ENCODE results near the gene TMEM200B.
A peak's percentile ranks its signal among the peaks of the same experiment; 100 is the strongest.
"Not testable (repeated sequence)": the region's sequence is repeated elsewhere in the genome, so short reads cannot be mapped to it uniquely, and the experiment has no call there.

Gene TMEM200B

DNA sequence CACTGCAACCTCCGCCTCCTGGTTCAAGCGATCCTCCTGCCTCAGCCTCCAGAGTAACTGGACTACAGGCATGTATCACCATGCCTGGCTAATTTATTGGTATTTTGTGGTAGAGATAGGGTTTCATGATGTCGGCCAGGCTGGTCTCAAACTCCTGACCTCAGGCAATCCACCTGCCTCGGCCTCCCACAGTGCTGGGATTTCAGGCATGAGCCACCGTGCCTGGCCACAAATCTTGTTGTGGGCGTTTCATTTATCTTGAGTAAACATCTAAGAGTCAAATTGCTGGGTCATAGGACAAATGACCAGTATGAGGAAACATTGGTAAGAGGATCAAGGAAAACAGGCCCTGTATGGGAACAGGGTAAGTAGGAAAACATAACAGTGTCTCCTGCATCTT, 17.9 kb downstream of the TMEM200B start:
- DNase-seq: no peak

DNA sequence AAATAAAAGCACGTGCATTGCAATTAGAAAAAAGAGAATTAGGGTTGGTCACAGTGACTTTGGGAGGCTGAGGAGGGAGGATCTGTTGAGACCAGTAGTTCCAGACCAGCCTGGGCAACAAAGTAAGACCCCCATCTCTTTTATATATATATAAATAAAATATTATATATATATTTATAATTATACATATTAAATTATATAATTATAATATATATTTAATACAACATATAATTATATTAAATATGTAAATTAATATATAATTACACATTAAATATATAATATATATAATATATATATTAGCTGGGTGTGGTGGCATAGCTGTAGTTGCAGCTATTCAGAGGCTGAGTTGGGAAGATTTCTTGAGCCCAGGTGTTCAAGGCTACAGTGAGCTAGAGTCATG, 23.2 kb downstream of the TMEM200B start:
- no peak for DNase-seq

DNA sequence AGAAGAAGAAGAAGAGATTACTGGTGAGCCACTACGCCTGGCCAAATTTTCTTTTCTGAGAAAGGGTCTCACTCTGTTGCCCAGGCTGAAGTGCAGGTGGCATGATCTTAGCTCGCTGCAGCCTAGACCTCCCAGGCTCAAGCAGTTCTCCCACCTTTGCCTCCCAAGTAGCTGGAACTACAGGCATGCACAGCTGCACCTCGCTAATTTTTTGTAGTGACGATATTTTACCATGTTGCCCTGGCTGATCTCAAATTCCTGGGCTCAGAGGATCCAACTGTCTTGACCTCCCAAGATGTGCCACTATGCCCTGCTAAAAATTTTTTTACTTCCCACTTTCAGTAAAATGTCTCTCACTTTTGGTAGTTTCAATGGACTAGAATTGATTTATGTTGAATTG, 24.4 kb downstream of the TMEM200B start:
- DNase-seq: no peak

DNA sequence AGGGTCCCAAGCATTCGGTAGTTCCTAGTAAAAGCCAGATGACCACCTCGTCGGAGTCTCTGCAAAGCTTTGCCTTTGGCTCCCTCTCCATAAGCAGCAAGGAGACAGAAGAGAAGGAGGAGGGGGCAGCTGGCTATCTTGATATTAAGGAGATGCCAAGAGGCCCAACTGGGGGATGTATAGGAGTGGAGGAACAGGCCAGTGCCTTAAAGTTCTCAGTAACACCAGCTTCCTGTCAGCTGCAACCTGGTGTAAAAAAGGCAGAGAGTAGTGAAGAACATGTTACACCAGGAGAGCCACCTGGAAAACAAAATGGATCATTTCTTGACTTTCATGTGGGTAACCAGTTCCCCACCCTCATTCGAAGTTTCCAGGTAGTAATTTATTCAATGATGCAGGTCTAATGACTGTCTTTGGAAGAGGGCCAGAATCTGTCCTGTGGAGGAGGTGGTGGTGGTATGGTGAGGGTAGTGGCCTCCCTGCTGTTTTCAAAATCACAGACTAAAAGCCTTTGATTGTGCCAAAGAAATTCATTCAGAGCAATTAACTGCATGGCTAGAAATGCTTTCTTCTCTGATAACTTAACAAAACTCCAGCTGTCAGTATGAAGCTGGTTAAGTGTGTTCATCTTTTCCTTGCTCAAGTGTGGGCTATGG, 27.3 kb downstream of the TMEM200B start:
- DNase-seq: peak; percentile 88

DNA sequence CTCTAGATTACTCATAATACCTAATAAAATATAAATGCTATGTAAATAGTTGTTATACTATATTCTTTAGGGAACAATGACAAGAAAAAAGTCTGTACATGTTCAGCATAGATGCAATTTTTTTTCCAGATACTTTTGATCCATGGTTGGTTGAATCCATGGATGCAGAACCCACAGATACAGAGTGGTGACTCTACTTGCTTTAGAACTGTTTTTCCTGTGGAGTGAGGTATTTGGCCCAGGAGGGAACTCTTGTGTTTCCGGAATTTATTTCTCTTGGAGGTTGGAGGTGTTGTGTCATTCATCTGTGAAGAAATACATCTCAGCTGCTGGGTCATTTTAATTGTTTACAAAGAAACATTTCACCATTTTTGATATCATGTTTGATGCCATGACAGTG, 28.7 kb downstream of the TMEM200B start:
- no peak for DNase-seq

DNA sequence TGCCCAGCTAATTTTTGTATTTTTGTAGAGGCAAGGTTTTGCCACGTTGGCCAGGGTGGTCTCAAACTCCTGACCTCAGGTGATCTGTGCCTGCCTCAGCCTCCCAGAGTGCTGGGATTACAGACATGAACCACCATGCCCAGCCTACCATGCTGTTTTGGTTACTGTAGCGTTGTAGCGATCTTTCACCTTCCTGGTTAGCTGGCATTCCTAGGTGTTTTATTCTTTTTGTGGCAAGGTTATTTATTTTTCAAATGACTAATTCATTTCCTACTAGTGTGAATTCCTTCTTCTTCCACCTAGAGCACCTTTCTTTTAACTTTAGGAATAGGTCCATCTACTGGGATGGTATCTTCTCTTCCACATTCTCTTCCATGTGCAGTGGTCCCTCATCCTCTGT, 29.3 kb downstream of the TMEM200B start:
- DNase-seq: no peak

DNA sequence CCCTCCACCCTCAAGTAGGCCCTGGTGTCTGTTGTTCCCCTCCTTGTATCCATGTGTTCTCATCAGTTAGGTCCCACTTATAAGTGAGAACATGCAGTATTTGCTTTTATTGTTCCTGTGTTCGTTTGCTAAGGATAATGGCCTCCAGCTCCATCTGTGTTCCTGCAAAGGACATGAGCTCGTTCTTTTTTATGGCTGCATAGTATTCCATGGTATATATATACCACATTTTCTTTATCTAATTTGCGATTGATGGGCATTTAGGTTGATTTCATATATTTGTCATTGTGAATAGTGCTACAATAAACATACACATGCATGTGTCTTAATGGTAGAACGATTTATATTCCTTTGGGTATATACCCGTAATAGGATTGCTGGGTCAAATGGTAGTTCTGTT, 31.0 kb downstream of the TMEM200B start:
- DNase-seq: not testable (repeated sequence)

DNA sequence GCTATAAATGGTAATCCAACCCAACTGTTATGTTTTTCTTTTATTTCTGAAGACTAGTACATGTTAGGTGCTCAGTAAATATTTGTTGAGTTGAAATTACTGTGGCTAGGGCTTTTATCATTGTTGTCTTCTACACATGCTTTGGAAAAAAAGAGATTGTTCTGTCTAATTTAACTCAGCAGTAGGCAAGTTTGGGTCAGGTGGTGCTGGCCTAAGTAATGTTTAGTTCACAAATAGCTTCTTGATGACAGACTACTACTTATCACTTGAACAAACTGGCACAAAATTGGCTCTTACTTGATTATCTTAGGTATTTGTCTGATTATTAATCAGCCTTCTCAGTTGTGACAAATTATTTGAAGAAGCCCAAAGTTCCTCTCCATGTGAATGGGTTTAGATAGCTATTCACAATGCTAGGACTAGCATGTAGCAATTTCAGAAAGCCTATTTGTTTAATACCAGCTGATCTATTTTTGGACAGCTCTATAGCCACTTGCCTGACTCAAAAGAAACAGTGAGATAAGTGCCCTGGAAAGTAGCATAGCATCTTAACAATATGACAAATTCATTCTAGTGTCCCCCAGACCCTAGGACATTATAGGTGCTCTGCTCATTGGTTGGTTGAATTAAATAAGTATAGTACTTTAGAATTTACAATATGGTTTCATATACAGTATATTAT, 32.6 kb downstream of the TMEM200B start:
- DNase-seq: peak; percentile 71

DNA sequence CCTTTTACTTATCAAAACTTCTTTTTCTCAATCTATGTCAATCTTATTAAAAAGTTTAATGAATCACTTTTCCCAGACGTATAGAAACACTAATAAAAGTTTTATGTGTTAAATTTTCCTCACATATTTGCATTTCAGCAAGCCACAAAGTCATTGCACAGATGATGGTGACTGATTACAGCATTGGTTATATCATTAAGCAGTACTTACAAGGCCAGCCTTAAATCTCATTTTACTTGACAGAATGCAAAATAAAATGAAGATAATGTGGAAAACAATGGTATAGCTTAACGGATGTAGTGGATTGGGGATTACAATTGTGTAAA, 39.5 kb downstream of the TMEM200B start:
- DNase-seq: no peak

DNA sequence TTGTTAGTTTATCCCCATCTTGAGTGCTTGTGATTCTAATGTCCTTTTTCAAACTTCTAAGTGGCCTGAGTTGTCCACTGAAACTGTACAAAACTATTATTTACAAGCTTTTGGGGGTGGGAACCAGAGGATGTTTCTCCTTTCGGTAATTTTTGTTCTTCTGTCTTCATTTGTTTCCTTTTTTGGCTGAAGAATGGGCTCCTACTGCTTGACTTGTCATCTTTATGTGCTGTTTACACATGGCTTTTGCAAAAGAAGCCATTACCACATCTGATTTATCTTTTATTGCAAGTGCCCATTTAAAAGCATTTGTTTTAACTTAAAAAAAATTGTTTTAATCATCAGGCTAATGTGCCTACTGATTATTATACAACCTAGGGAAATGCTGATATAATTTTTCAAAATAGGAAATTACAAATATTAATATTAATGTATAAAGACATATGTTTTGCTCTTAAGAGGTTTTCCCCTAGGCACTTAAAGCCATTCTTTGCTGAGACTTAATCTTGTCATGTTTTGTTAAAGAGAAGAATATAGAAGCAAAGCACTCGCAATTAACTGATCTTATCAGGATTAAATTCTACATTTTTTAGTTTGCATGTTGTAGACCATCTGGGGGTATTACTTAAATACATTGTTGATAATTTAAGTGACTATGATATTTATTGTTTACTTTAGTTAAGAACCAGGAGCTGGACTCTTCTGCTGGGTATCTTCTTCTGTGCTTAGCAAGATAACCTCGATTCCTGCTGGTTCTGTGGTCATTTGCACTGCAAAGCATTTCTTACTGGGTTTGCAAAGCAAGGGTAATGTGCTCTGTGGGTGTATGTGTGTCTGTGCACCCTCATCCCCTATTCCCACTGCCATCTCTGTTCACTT, 40.1 kb downstream of the TMEM200B start:
- DNase-seq: no peak

DNA sequence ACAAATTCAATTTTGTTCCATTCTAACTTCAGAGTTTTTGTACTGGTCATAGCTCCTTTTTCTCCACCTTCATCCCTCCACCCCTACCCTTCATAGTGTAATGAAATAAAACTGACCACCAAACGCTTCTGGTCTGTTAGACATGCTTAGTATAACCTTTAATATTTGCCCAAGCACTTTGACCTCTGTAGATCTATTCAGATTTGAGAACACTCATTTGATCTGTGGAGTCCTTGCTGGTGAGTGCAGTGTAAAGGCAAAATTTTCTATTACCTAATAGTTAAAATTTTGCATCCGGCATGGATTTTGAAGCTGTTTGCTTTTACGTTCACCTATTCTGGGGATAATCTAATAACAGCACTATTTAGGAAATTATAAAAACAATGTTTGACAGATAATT, 41.2 kb downstream of the TMEM200B start:
- DNase-seq: no peak

DNA sequence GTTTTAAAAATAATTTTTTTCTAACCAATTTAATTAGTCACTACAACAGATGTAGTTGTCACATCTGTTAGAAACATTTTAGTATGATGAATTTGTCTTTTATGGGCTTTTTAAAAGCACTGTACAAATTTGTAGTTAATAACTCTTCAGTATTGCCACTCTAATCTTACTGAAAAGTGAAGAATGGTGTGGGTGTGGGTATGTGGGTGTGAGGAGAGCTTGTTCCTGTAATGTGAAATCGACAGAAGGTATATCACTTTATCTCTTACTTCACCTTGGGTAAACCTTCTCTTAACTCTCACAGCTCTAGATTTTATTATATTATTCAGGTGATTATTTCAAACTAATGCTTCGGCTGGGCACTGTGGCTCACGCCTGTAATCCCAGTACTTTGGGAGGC, 42.5 kb downstream of the TMEM200B start:
- DNase-seq: no peak

DNA sequence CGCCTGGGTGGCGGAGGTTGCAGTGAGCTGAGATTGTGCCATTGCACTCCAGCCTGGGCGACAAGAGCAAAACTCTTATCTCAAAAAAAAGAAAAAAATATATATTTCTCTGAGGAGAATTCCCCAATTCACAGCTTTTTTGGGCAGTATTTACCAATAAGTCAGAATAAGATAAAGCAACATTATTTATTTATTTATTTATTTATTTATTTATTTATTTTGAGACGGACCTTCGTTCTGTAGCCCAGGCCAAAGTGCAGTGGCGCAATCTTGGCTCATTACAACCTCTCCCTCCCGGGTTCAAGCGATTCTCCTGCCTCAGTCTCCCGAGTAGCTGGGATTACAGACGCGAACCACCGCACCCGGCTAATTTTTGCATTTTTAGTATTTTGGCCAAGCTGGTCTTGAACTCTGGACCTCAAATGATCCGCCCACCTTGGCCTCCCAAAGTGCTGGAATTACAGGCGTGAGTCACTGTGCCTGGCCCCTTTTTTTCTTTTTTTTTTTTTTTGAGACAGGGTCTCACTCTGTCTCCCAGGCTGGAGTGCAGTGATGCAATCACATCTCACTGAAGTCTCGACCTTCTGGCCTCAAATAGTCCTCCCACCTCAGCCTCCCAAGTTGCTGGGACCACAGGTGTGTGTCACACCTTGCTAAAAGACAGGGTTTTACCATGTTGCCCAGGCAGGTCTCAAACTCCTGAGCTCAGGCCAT, 43.6 kb downstream of the TMEM200B start:
- DNase-seq: not testable (repeated sequence)

DNA sequence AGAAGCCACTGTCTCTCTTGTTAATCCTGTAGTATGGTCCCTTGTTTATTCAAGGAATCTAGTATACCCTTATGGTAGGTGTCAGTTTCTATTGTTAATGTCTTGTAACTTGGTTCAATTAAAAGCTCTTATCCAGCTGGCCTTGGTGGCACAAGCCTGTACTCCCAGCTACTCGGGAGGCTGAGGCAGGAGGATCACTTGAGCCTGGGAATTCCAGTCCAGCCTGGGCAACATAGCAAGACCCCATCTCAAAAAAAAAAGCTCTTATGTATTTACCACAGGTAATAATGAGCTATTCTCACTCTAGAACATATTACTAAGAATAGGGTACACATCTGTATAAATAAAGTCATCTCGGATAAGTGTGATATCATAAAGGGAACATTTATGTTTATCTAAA, 46.5 kb downstream of the TMEM200B start:
- DNase-seq: no peak
